KOPT-K1 (cell line): ENCODE measurements around the gene POLR1E.

Experiments used
- H3K27ac ChIP-seq: fragments of 200-600 bp; sonication (generic); 2 replicates; pipeline ENCODE4 v1.5.1; 2016; ENCODE audit warnings: antibody characterized with exemption, mild to moderate bottlenecking, low read depth, low read length; ENCODE audit not compliant: poor library complexity, severe bottlenecking
- H3K36me3 ChIP-seq: fragments of 200-600 bp; sonication (generic); 2 replicates; pipeline ENCODE4 v1.5.1; 2017; ENCODE audit warnings: antibody characterized with exemption, mild to moderate bottlenecking, low read length, moderate library complexity; ENCODE audit not compliant: insufficient read depth
- H3K9me3 ChIP-seq: fragments of 200-600 bp; sonication (generic); 2 replicates; pipeline ENCODE4 v1.5.1; 2017; ENCODE audit warnings: antibody characterized with exemption, low read length, mild to moderate bottlenecking; ENCODE audit not compliant: insufficient read depth, poor library complexity, severe bottlenecking

POLR1E gene

GRCh38 chr9:37551888-37552287 lies 66.1 kb downstream of the POLR1E start:
- Histone ChIP-seq H3K9me3 (no peaks in the 10 kb centered on the region), H3K27ac (no peak overlapping the region)

More at GRCh38 chr9:37551888-37552287, 66.1 kb downstream of the POLR1E start:
- no peaks in the 10 kb centered on the region for H3K36me3 ChIP-seq
